Liver (tissue), 9 donors: ENCODE measurements around the gene KCNMA1. TPM values are rescaled to one million over a fixed set of nuclear protein-coding genes. Genes with fewer than 3 reads are reported as not detected.

Experiments used
- DNase-seq: peaks from one replicate; pipeline ENCODE4 v3.0.0-alpha.2; 2017; ENCODE audit warnings: low spot score
- H3K27ac ChIP-seq, 2 donors: one replicate each; pipeline ENCODE4 v1.7.0; 2013; ENCODE audit warnings: inconsistent platforms in 2 of 2, low read length in 2 of 2, control low read depth in 1 of 2, low read depth in 1 of 2, mild to moderate bottlenecking in 1 of 2
- H3K27me3 ChIP-seq, 4 donors: one replicate each; pipeline versions ENCODE4 v1.6.1 to v1.7.0; 2013; ENCODE audit warnings: low read length in 3 of 4, inconsistent platforms in 1 of 4, mild to moderate bottlenecking in 1 of 4, moderate library complexity in 1 of 4; ENCODE audit not compliant: control insufficient read depth in 4 of 4, insufficient read depth in 4 of 4
- H3K36me3 ChIP-seq, 4 donors: one replicate each; pipeline versions ENCODE4 v1.6.1 to v1.7.0; 2013; ENCODE audit warnings: low read length in 3 of 4, mild to moderate bottlenecking in 3 of 4, low read depth in 1 of 4, moderate library complexity in 1 of 4; ENCODE audit not compliant: control insufficient read depth in 4 of 4, insufficient read depth in 3 of 4
- H3K4me1 ChIP-seq, 4 donors: one replicate each; pipeline versions ENCODE4 v1.6.1 to v1.7.0; 2013; ENCODE audit warnings: low read length in 3 of 4, mild to moderate bottlenecking in 3 of 4, moderate library complexity in 1 of 4; ENCODE audit not compliant: control insufficient read depth in 4 of 4, insufficient read depth in 4 of 4
- H3K4me3 ChIP-seq, 3 donors: one replicate each; pipeline versions ENCODE4 v1.6.1 to v1.7.0; 2013; ENCODE audit warnings: low read length in 3 of 3, control low read depth in 1 of 3, low read depth in 1 of 3, mild to moderate bottlenecking in 1 of 3
- H3K9ac ChIP-seq, 2 donors: one replicate each; pipeline ENCODE4 v1.7.0; 2013; ENCODE audit warnings: low read length in 2 of 2, mild to moderate bottlenecking in 2 of 2, moderate library complexity in 2 of 2, control low read depth in 1 of 2, low read depth in 1 of 2
- H3K9me3 ChIP-seq, 4 donors: one replicate each; pipeline versions ENCODE4 v1.6.1 to v1.7.0; 2013; ENCODE audit warnings: low read length in 3 of 4; ENCODE audit not compliant: control insufficient read depth in 4 of 4
- ATF3 ChIP-seq: IDR thresholded peaks from 2 replicates; pipeline ENCODE4 v1.6.1; 2016; ENCODE audit warnings: antibody characterized with exemption
- CTCF ChIP-seq: fragments of 150-350 bp; IDR thresholded peaks from 2 replicates; pipeline ENCODE4 v1.5.1; 2017; ENCODE audit warnings: improper control_type of control experiment, low read depth, low read length; ENCODE audit not compliant: missing input control
- EGR1 ChIP-seq, 2 donors: IDR thresholded peaks; 2 replicates each; pipeline ENCODE4 v1.6.1; 2016 to 2018; ENCODE audit warnings: antibody characterized with exemption in 2 of 2, low read depth in 2 of 2
- FOXA1 ChIP-seq: IDR thresholded peaks from 2 replicates; pipeline ENCODE4 v1.6.1; 2016; ENCODE audit warnings: antibody characterized with exemption
- FOXA2 ChIP-seq: IDR thresholded peaks from 2 replicates; pipeline ENCODE4 v1.6.1; 2016; ENCODE audit warnings: antibody characterized with exemption
- GABPA ChIP-seq, 2 donors: IDR thresholded peaks in 1 of 2; conservative IDR thresholded peaks in 1 of 2; 2 replicates each; pipeline ENCODE4 v1.6.1; 2016; ENCODE audit warnings: antibody characterized with exemption in 2 of 2, mild to moderate bottlenecking in 1 of 2, moderate library complexity in 1 of 2
- HNF4A ChIP-seq, 2 donors: conservative IDR thresholded peaks; 2 replicates each; pipeline ENCODE4 v1.6.1; 2016; ENCODE audit warnings: antibody characterized with exemption in 2 of 2, mild to moderate bottlenecking in 2 of 2
- HNF4G ChIP-seq: IDR thresholded peaks from 2 replicates; pipeline ENCODE4 v1.6.1; 2016; ENCODE audit warnings: antibody characterized with exemption
- JUND ChIP-seq, 2 donors: IDR thresholded peaks; 2 replicates each; pipeline ENCODE4 v1.6.1; 2016; ENCODE audit warnings: antibody characterized with exemption in 2 of 2
- MAX ChIP-seq: IDR thresholded peaks from 2 replicates; pipeline ENCODE4 v1.6.1; 2016; ENCODE audit warnings: antibody characterized with exemption
- NR2F2 ChIP-seq: IDR thresholded peaks from 2 replicates; pipeline ENCODE4 v1.6.1; 2016; ENCODE audit warnings: antibody characterized with exemption
- RAD21 ChIP-seq, 2 donors: IDR thresholded peaks; 2 replicates each; pipeline ENCODE4 v1.6.1; 2016; ENCODE audit warnings: antibody characterized with exemption in 2 of 2, mild to moderate bottlenecking in 2 of 2
- REST ChIP-seq: IDR thresholded peaks from 2 replicates; pipeline ENCODE4 v1.6.1; 2016; ENCODE audit warnings: antibody characterized with exemption, mild to moderate bottlenecking
- RXRA ChIP-seq, 2 donors: IDR thresholded peaks; 2 replicates each; pipeline ENCODE4 v1.6.1; 2017 to 2018; ENCODE audit warnings: antibody characterized with exemption in 2 of 2, mild to moderate bottlenecking in 1 of 2
- SP1 ChIP-seq: IDR thresholded peaks from 2 replicates; pipeline ENCODE4 v1.6.1; 2018; ENCODE audit warnings: antibody characterized with exemption, mild to moderate bottlenecking
- TAF1 ChIP-seq: conservative IDR thresholded peaks from 2 replicates; pipeline ENCODE4 v1.6.1; 2016; ENCODE audit warnings: antibody characterized with exemption, mild to moderate bottlenecking
- YY1 ChIP-seq: IDR thresholded peaks from 2 replicates; pipeline ENCODE4 v1.6.1; 2016; ENCODE audit warnings: antibody characterized with exemption, mild to moderate bottlenecking
- ZBTB33 ChIP-seq: IDR thresholded peaks from 2 replicates; pipeline ENCODE4 v1.6.1; 2016; ENCODE audit warnings: antibody characterized with exemption
- WGBS: extraction: QIAGEN DNeasy Blood & Tissue Kit; methylation state at CpG from one replicate; pipeline ENCODE4 v1.1.7; 2013; 5-methylcytosine and 5-hydroxymethylcytosine counted together
- polyA plus RNA-seq, 2 donors: library from polyadenylated mRNA; stranded (reverse) in 1 of 2; unstranded in 1 of 2; fragments of 200-250 nt in 1 of 2; fragments of >200 nt in 1 of 2; fragmentation: Nextera tagmentation in 1 of 2; extraction: Ambion mirVana in 1 of 2; gene quantifications; one replicate each; pipeline versions ENCODE4 v1.2.1 to v1.2.3, GENCODE V29; 2013 to 2015
- total RNA-seq, 2 donors: library from RNA; depleted of rRNA; stranded (reverse); fragments of >200 nt; gene quantifications; one replicate each; pipeline ENCODE4 v1.2.3, GENCODE V29; 2014
- donor health status: healthy.
- donor health status: healthy.
- donor health status: healthy.
- donor health status: healthy.
- donor health status: healthy.

KCNMA1 gene
- total and polyA plus RNA-seq, 4 donors = 2.5 to 9.7 (median 4.7) TPM

DNA sequence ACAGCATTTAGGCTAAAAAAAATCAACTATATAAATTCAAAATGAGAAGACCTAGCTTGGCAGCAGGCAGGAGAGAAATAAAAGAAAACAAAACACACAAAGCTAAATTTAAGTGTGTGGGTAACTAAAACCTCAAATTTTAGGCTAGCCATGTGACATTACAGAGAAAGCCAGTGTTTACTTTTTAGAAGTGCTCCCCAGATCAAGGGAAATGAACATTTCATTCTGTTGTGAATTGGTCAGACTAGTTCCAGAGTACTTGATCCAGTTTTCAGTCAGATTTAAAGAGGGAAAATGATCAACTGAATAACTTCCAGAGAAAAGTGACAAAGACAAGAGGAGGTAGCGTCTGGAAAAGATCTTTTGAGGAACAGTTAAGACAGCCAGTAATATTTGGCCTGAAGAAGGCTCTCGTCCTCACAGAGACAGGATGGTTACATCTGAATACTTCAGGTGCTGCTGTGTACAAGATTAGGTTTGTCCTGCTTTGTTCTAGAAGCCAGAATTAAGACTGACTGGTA lies 563.4 kb downstream of the KCNMA1 start:
- DNase-seq = no peak
- H3K9ac ChIP-seq = no peak overlapping the region
- 89% methylated on average over 2 of the region's 2 CpGs for WGBS
- H3K4me1 ChIP-seq = peaks cover 7 to 27% (median 12%) of the 10 kb centered on the region in 4 donors
- H3K27me3 ChIP-seq = no peaks in the 10 kb centered on the region
- peaks cover 0 to 15% (median 8%) of the 10 kb centered on the region in 4 donors for H3K36me3 ChIP-seq
- no peak overlapping the region for H3K27ac ChIP-seq
- no peak overlapping the region for H3K4me3 ChIP-seq
- no peak for TF ChIP-seq EGR1 (IDR thresholded peaks at IDR 0.05; ENCODE audit: low read depth in 2 of 2)
- no peak for TF ChIP-seq FOXA1
- TF ChIP-seq RAD21 (IDR thresholded peaks at IDR 0.05) = no peak
- TF ChIP-seq RXRA (IDR thresholded peaks at IDR 0.05) = no peak
- H3K9me3 ChIP-seq = no peaks in the 10 kb centered on the region

- Histone ChIP-seq H3K4me3 (no peak overlapping the region), H3K4me1 (peaks cover 6 to 22% (median 12%) of the 10 kb centered on the region in 4 donors), H3K9ac (no peak overlapping the region), H3K27me3 (no peaks in the 10 kb centered on the region), H3K27ac (peak overlapping the region; percentile 3 to 51), H3K9me3 (no peaks in the 10 kb centered on the region), H3K36me3 (peaks cover 0 to 15% (median 10%) of the 10 kb centered on the region in 4 donors)
- DNase-seq = no peak
- TF ChIP-seq GABPA (IDR thresholded peaks at IDR 0.05 in 1 of 2, conservative IDR thresholded peaks at IDR 0.05 in 1 of 2) = no peak
- TF ChIP-seq MAX = no peak
- no peak for TF ChIP-seq CTCF
- no peak for TF ChIP-seq RXRA (IDR thresholded peaks at IDR 0.05)
- no peak for TF ChIP-seq TAF1
- no peak for TF ChIP-seq REST
- TF ChIP-seq FOXA2 = no peak
- TF ChIP-seq FOXA1 = no peak
- TF ChIP-seq HNF4A (conservative IDR thresholded peaks at IDR 0.05) = no peak
- no peak for TF ChIP-seq ATF3
- TF ChIP-seq ZBTB33 = no peak
- no peak for TF ChIP-seq RAD21 (IDR thresholded peaks at IDR 0.05)
- no peak for TF ChIP-seq HNF4G
- TF ChIP-seq NR2F2 = no peak
- TF ChIP-seq SP1 = no peak
- no peak for TF ChIP-seq EGR1 (IDR thresholded peaks at IDR 0.05; ENCODE audit: low read depth in 2 of 2)
- no peak for TF ChIP-seq JUND (IDR thresholded peaks at IDR 0.05)
- TF ChIP-seq YY1 = no peak
- WGBS = 95% methylated on average over 5 of the region's 5 CpGs
These were observed 564.0 kb downstream of the KCNMA1 start for GRCh38 chr10:77073663-77073960.
